HEK293 (cell line): Measurements from ENCODE around the gene FFAR2.

ENCODE experiments used
- MYNN ChIP-seq: fragments of 450-650 bp; formaldehyde crosslinking; IDR thresholded peaks from 2 replicates; pipeline ENCODE4 v1.5.1; 2016; ENCODE audit warnings: missing biosample characterization, missing genetic modification characterization, borderline replicate concordance
- REPIN1 ChIP-seq: fragments of 450-650 bp; formaldehyde crosslinking; IDR thresholded peaks from 2 replicates; pipeline ENCODE4 v1.5.1; 2017; ENCODE audit warnings: missing biosample characterization, missing genetic modification characterization, low read depth
- WT1 ChIP-seq: fragments of 450-650 bp; formaldehyde crosslinking; IDR thresholded peaks from 2 replicates; pipeline ENCODE4 v1.5.1; 2016; ENCODE audit warnings: missing biosample characterization, missing genetic modification characterization
- ZBTB20 ChIP-seq: fragments of 450-650 bp; formaldehyde crosslinking; IDR thresholded peaks from 2 replicates; pipeline ENCODE4 v1.5.1; 2016; ENCODE audit warnings: missing biosample characterization, missing genetic modification characterization
- ZBTB7A ChIP-seq: fragments of 450-650 bp; formaldehyde crosslinking; IDR thresholded peaks from 2 replicates; pipeline ENCODE4 v1.5.1; 2016; ENCODE audit warnings: low read depth, missing biosample characterization, missing genetic modification characterization
- ZNF24 ChIP-seq: fragments of 450-650 bp; formaldehyde crosslinking; IDR thresholded peaks from 2 replicates; pipeline ENCODE4 v1.5.1; 2016; ENCODE audit warnings: missing biosample characterization, missing genetic modification characterization
- ZNF274 ChIP-seq, 2 experiments: fragments of 200-500 bp in 1 of 2; fragments of 450-650 bp in 1 of 2; sonication (Bioruptor generic) in 1 of 2; formaldehyde crosslinking in 1 of 2; IDR thresholded peaks; 2 replicates each; pipeline versions ENCODE4 v1.5.1 to v1.6.1; 2014 to 2016; ENCODE audit warnings: borderline replicate concordance in 1 of 2, inconsistent platforms in 1 of 2, low read length in 1 of 2, missing biosample characterization in 1 of 2, missing genetic modification characterization in 1 of 2
- ZNF292 ChIP-seq: fragments of 450-650 bp; formaldehyde crosslinking; IDR thresholded peaks from 2 replicates; pipeline ENCODE4 v1.5.1; 2016; ENCODE audit warnings: low read depth, missing biosample characterization, missing genetic modification characterization, borderline replicate concordance
- ZNF488 ChIP-seq: fragments of 450-650 bp; formaldehyde crosslinking; IDR thresholded peaks from 2 replicates; pipeline ENCODE4 v1.5.1; 2016; ENCODE audit warnings: missing biosample characterization, missing genetic modification characterization
- ZNF707 ChIP-seq: fragments of 450-650 bp; formaldehyde crosslinking; IDR thresholded peaks from 2 replicates; pipeline ENCODE4 v1.5.1; 2016; ENCODE audit warnings: missing biosample characterization, missing genetic modification characterization
- TF ChIP-seq, protein P1 (sequence below): fragments of 450-650 bp; formaldehyde crosslinking; IDR thresholded peaks from 2 replicates; pipeline ENCODE4 v1.5.1; 2016; ENCODE audit warnings: missing biosample characterization, missing genetic modification characterization
- TF ChIP-seq, protein P2 (sequence below): fragments of 450-650 bp; formaldehyde crosslinking; IDR thresholded peaks from 2 replicates; pipeline ENCODE4 v1.5.1; 2016; ENCODE audit warnings: missing biosample characterization, missing genetic modification characterization
- TF ChIP-seq, protein P3 (sequence below): fragments of 450-650 bp; formaldehyde crosslinking; IDR thresholded peaks from 2 replicates; pipeline ENCODE4 v1.5.1; 2016; ENCODE audit warnings: missing biosample characterization, missing genetic modification characterization

- TF ChIP-seq ZNF24 (tag by site-specific recombination) (no peak), WT1 (tag by site-specific recombination) (no peak), REPIN1 (tag by site-specific recombination) (no peak), ZNF488 (tag by site-specific recombination) (no peak), MYNN (tag by site-specific recombination) (no peak), ZNF292 (no peak), ZNF274 (IDR thresholded peaks at IDR 0.05; ENCODE audit: low read length) (no peak), ZNF274 (tag by site-specific recombination; IDR thresholded peaks at IDR 0.05; ENCODE audit: borderline replicate concordance) (no peak), ZBTB7A (no peak), ZNF707 (tag by site-specific recombination) (no peak), ZBTB20 (tag by site-specific recombination) (no peak)
- TF ChIP-seq, protein P1, sequence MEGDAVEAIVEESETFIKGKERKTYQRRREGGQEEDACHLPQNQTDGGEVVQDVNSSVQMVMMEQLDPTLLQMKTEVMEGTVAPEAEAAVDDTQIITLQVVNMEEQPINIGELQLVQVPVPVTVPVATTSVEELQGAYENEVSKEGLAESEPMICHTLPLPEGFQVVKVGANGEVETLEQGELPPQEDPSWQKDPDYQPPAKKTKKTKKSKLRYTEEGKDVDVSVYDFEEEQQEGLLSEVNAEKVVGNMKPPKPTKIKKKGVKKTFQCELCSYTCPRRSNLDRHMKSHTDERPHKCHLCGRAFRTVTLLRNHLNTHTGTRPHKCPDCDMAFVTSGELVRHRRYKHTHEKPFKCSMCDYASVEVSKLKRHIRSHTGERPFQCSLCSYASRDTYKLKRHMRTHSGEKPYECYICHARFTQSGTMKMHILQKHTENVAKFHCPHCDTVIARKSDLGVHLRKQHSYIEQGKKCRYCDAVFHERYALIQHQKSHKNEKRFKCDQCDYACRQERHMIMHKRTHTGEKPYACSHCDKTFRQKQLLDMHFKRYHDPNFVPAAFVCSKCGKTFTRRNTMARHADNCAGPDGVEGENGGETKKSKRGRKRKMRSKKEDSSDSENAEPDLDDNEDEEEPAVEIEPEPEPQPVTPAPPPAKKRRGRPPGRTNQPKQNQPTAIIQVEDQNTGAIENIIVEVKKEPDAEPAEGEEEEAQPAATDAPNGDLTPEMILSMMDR (tag by site-specific recombination) = peak; percentile 76
- TF ChIP-seq, protein P2, sequence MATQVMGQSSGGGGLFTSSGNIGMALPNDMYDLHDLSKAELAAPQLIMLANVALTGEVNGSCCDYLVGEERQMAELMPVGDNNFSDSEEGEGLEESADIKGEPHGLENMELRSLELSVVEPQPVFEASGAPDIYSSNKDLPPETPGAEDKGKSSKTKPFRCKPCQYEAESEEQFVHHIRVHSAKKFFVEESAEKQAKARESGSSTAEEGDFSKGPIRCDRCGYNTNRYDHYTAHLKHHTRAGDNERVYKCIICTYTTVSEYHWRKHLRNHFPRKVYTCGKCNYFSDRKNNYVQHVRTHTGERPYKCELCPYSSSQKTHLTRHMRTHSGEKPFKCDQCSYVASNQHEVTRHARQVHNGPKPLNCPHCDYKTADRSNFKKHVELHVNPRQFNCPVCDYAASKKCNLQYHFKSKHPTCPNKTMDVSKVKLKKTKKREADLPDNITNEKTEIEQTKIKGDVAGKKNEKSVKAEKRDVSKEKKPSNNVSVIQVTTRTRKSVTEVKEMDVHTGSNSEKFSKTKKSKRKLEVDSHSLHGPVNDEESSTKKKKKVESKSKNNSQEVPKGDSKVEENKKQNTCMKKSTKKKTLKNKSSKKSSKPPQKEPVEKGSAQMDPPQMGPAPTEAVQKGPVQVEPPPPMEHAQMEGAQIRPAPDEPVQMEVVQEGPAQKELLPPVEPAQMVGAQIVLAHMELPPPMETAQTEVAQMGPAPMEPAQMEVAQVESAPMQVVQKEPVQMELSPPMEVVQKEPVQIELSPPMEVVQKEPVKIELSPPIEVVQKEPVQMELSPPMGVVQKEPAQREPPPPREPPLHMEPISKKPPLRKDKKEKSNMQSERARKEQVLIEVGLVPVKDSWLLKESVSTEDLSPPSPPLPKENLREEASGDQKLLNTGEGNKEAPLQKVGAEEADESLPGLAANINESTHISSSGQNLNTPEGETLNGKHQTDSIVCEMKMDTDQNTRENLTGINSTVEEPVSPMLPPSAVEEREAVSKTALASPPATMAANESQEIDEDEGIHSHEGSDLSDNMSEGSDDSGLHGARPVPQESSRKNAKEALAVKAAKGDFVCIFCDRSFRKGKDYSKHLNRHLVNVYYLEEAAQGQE (tag by site-specific recombination) = no peak
- TF ChIP-seq, protein P3, sequence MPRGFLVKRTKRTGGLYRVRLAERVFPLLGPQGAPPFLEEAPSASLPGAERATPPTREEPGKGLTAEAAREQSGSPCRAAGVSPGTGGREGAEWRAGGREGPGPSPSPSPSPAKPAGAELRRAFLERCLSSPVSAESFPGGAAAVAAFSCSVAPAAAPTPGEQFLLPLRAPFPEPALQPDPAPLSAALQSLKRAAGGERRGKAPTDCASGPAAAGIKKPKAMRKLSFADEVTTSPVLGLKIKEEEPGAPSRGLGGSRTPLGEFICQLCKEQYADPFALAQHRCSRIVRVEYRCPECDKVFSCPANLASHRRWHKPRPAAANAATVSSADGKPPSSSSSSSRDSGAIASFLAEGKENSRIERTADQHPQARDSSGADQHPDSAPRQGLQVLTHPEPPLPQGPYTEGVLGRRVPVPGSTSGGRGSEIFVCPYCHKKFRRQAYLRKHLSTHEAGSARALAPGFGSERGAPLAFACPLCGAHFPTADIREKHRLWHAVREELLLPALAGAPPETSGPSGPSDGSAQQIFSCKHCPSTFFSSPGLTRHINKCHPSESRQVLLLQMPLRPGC (tag by site-specific recombination) = no peak
These were observed 28.1 kb downstream of the FFAR2 start for GRCh38 chr19:35476149-35476548.
